A549 (cell line): Measurements from ENCODE around the gene USH1C. TPM values are rescaled to one million over a fixed set of nuclear protein-coding genes. Genes with fewer than 3 reads are reported as not detected.

ENCODE experiments used
- ATAC-seq, 2 experiments: fragments of 200-7000 bp in 1 of 2; fragments of >200 bp in 1 of 2; cut with Nextera tagmentation in 1 of 2; cut with Tn5 transposase in 1 of 2; 3 replicates each; pipeline versions ENCODE4 v1.8.0 to v1.9.1; 2018 to 2020; ENCODE audit warnings: mild to moderate bottlenecking in 1 of 2, moderate library complexity in 1 of 2
- CTCF ChIA-PET: fragments of 300-600 bp; sonication (Branson Sonifier 250); formaldehyde crosslinking; extraction: SDS; loops from one replicate; lab custom pipeline; 2021; ENCODE audit warnings: antibody characterized with exemption, inconsistent platforms; lab: Yijun Ruan, JAX
- POLR2A ChIA-PET: fragments of 350-600 bp; formaldehyde crosslinking; extraction: SDS; loops from one replicate; lab custom pipeline; 2021; ENCODE audit warnings: antibody characterized with exemption, inconsistent platforms; lab: Yijun Ruan, JAX
- DNase-seq, 2 experiments: peaks; one replicate each; pipeline versions ENCODE4 v3.0.0 to v3.0.0-alpha.2; 2011 to 2016; ENCODE audit warnings: low read depth in 1 of 2, low spot score in 1 of 2
- FAIRE-seq: peaks from 2 replicates; lab custom pipeline; 2011; peaks lifted over from hg19 to GRCh38; lab: Jason Lieb, UNC
- H3K27ac ChIP-seq, 2 experiments: fragments of >200 bp; sonication (Bioruptor Twin); formaldehyde crosslinking; 3 replicates each; pipeline ENCODE4 v1.5.1; 2016 to 2017
- H3K4me1 ChIP-seq: fragments of >200 bp; sonication (Bioruptor Twin); formaldehyde crosslinking; 3 replicates; pipeline ENCODE4 v1.6.1; 2016
- H3K4me2 ChIP-seq: fragments of >200 bp; sonication (Bioruptor Twin); formaldehyde crosslinking; 3 replicates; pipeline ENCODE4 v1.6.1; 2016
- H3K4me3 ChIP-seq: fragments of >200 bp; sonication (Bioruptor Twin); formaldehyde crosslinking; 3 replicates; pipeline ENCODE4 v1.5.1; 2016
- H3K9me3 ChIP-seq: fragments of >200 bp; sonication (Bioruptor Twin); formaldehyde crosslinking; 3 replicates; pipeline ENCODE4 v1.6.1; 2016
- CBX2 ChIP-seq: fragments of 200-600 bp; sonication (generic); IDR thresholded peaks from 2 replicates; pipeline ENCODE4 v1.6.1; 2016; ENCODE audit warnings: low read depth, mild to moderate bottlenecking, borderline replicate concordance
- CTCF ChIP-seq: fragments of >200 bp; sonication (Bioruptor Twin); formaldehyde crosslinking; IDR thresholded peaks from 3 replicates; pipeline ENCODE4 v1.5.1; 2016
- ELK1 ChIP-seq: fragments of 150-350 bp; IDR thresholded peaks from 2 replicates; pipeline ENCODE4 v1.6.1; 2014; ENCODE audit warnings: low read depth, mild to moderate bottlenecking, low read length
- EP300 ChIP-seq, 2 experiments: fragments of >200 bp; sonication (Bioruptor Twin); formaldehyde crosslinking; IDR thresholded peaks; 2 replicates in 1 of 2; 3 replicates in 1 of 2; pipeline ENCODE4 v1.6.1; 2016 to 2017
- FOSL2 ChIP-seq, 2 experiments: fragments of 450-650 bp in 1 of 2; fragments of >200 bp in 1 of 2; sonication (Bioruptor Twin) in 1 of 2; formaldehyde crosslinking; IDR thresholded peaks; 2 replicates each; pipeline versions ENCODE4 v1.5.0 to v1.6.1; 2016 to 2020; ENCODE audit warnings: mild to moderate bottlenecking in 1 of 2, moderate library complexity in 1 of 2
- GATA3 ChIP-seq: IDR thresholded peaks from 2 replicates; pipeline ENCODE4 v1.6.1; 2012; ENCODE audit warnings: borderline replicate concordance
- HMGXB4 ChIP-seq: fragments of 250-450 bp; sonication (Bioruptor Pico); IDR thresholded peaks from 2 replicates; pipeline ENCODE4 v1.5.0; 2021; ENCODE audit warnings: mild to moderate bottlenecking, moderate library complexity, borderline replicate concordance
- JUN ChIP-seq, 2 experiments: fragments of >200 bp; sonication (Bioruptor Twin); formaldehyde crosslinking; IDR thresholded peaks; 2 replicates in 1 of 2; 3 replicates in 1 of 2; pipeline ENCODE4 v1.6.1; 2016 to 2017
- NFE2L2 ChIP-seq: fragments of 150-350 bp; conservative IDR thresholded peaks from 2 replicates; pipeline ENCODE4 v1.6.1; 2014; ENCODE audit warnings: low read length
- NPAS2 ChIP-seq: fragments of 250-450 bp; sonication (Bioruptor Pico); IDR thresholded peaks from 2 replicates; pipeline ENCODE4 v1.8.0; 2022; ENCODE audit warnings: mild to moderate bottlenecking, moderate library complexity, borderline replicate concordance
- NR3C1 ChIP-seq: fragments of >200 bp; sonication (Bioruptor Twin); formaldehyde crosslinking; IDR thresholded peaks from 3 replicates; pipeline ENCODE4 v1.6.1; 2017
- REST ChIP-seq: fragments of 200-600 bp; sonication (generic); IDR thresholded peaks from 2 replicates; pipeline ENCODE4 v1.6.1; 2016; ENCODE audit warnings: antibody characterized with exemption, mild to moderate bottlenecking, moderate library complexity
- RNF2 ChIP-seq: fragments of 200-600 bp; sonication (generic); IDR thresholded peaks from 2 replicates; pipeline ENCODE4 v1.6.1; 2016; ENCODE audit warnings: low read depth, mild to moderate bottlenecking, antibody characterized with exemption, moderate library complexity, borderline replicate concordance
- TP53 ChIP-seq: fragments of 250-450 bp; sonication (Bioruptor Pico); IDR thresholded peaks from 2 replicates; pipeline ENCODE4 v1.5.0; 2021; ENCODE audit warnings: mild to moderate bottlenecking, moderate library complexity
- ZNF302 ChIP-seq: fragments of 250-450 bp; sonication (Bioruptor Pico); IDR thresholded peaks from 2 replicates; pipeline ENCODE4 v1.9.0; 2021; ENCODE audit warnings: inconsistent platforms, mild to moderate bottlenecking, moderate library complexity
- ZSCAN20 ChIP-seq: fragments of 250-450 bp; sonication (Bioruptor Pico); IDR thresholded peaks from 2 replicates; pipeline ENCODE4 v1.8.0; 2022; ENCODE audit warnings: mild to moderate bottlenecking, moderate library complexity
- WGBS: methylation state at CpG from one replicate; pipeline ENCODE4 v1.1.6; 2017; ENCODE audit errors: missing lambda C conversion rate; 5-methylcytosine and 5-hydroxymethylcytosine counted together
- polyA plus RNA-seq, 4 experiments: library from polyadenylated mRNA; depleted of rRNA in 3 of 4; stranded (reverse); fragments of >200 nt; fragmentation: RNase III in 1 of 4; extraction: RNeasy Plus Mini Kit Qiagen cat#74134 plus additional on column Dnase treatment in 1 of 4; gene quantifications; 2 replicates in 3 of 4; 3 replicates in 1 of 4; pipeline ENCODE4 v1.2.3, GENCODE V29; 2011 to 2017
- TF ChIP-seq, protein P1 (sequence below): IDR thresholded peaks from 2 replicates; pipeline ENCODE4 v1.6.1; 2012

The USH1C gene
- polyA plus RNA-seq, 2 of the 4 experiments (the other 2 are of a cell fraction): 3.2 to 8.6 TPM

GRCh38 chr11:17525570-17525969 lies 18.6 kb downstream of the USH1C start:
- TF ChIP-seq NR3C1 (no peak), TP53 (CRISPR knock-in tag) (no peak), JUN (IDR thresholded peaks at IDR 0.05) (no peak), CBX2 (no peak), GATA3 (no peak), ELK1 (no peak), REST (no peak), ZNF302 (CRISPR knock-in tag) (no peak), RNF2 (no peak), EP300 (IDR thresholded peaks at IDR 0.05) (no peak), NPAS2 (no peak), NFE2L2 (no peak), FOSL2 (IDR thresholded peaks at IDR 0.05) (no peak), FOSL2 (CRISPR knock-in tag; IDR thresholded peaks at IDR 0.05) (no peak), ZSCAN20 (CRISPR knock-in tag) (no peak), CTCF (no peak), HMGXB4 (CRISPR knock-in tag) (no peak)
- TF ChIP-seq, protein P1, sequence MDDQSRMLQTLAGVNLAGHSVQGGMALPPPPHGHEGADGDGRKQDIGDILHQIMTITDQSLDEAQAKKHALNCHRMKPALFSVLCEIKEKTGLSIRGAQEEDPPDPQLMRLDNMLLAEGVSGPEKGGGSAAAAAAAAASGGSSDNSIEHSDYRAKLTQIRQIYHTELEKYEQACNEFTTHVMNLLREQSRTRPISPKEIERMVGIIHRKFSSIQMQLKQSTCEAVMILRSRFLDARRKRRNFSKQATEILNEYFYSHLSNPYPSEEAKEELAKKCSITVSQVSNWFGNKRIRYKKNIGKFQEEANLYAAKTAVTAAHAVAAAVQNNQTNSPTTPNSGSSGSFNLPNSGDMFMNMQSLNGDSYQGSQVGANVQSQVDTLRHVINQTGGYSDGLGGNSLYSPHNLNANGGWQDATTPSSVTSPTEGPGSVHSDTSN: no peak
- ATAC-seq: no peak
- Histone ChIP-seq H3K27ac (no peak overlapping the region), H3K4me3 (no peak overlapping the region), H3K9me3 (no peaks in the 10 kb centered on the region), H3K4me1 (no peaks in the 10 kb centered on the region), H3K4me2 (no peak overlapping the region)
- ChIA-PET CTCF (interaction anchor here (0.6 to 45.8 kb wide), 9 partner anchors 7 to 172 kb away, joined by 3 to 1119 read pairs (median 3); partner anchors contain the start of gene KCNJ11), POLR2A (no interaction called here)
- WGBS: 40% methylated on average over 4 of the region's 4 CpGs
- FAIRE-seq: no peak
- DNase-seq: no peak
